ENCODE results near the gene TCOF1.

DNA sequence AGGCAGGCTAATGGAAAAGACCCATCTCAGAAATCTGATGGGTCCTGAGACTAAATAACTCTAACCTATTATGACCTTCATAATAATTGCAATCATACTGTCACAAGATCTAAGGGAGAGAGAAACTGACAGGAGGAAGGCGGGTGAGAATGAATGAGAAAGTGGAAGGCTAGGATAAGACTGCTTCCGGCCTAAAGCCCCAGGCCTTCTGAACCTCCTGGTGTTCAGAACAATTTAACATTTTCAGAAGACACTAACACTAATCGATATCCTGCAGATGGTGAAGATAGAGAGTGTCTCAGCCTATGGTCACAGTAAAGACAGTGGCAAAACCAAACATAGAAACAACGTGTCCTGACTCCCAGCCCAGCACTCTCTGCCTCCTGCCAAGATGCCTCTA, 90.8 kb downstream of the TCOF1 start:
- no peak for TF ChIP-seq GATA2 (IDR thresholded peaks at IDR 0.05; ENCODE audit: low read depth, low read length)
- no peak for TF ChIP-seq GATA3 (IDR thresholded peaks at IDR 0.05; ENCODE audit: low read depth, low read length)
